Stimulated activated CD4-positive, alpha-beta T cell treated with anti-CD3 and anti-CD28 coated beads, Interleukin-1b, Interleukin-23, amount 100 ng/mL, for 4 hours (primary cell): ENCODE data around the gene CYP4F22.
"Not testable (repeated sequence)": the region's sequence is repeated elsewhere in the genome, so short reads cannot be mapped to it uniquely, and the experiment has no call there.

ENCODE experiments used
- DNase-seq, 2 donors: peaks; one replicate each; pipeline ENCODE4 v3.0.0-alpha.2; 2020; ENCODE audit warnings: low read depth in 2 of 2

The CYP4F22 gene

DNA sequence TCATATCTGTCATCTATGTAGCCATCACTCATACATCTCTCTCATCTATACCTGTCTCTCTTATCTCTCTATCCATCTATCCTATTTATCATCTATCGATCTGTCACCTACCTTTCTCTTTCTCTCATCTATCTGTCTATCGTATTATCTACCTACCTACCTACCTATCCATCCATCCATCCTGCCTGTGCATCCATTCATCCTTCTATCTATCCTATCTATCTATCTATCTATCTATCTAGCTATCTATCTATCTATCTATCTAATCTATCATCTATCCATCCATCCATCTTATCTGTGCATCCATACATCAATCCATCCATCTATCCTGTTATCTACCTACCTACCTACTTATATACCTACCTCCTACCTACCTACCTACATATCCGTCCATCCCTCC lies 62.1 kb downstream of the CYP4F22 start:
- DNase-seq: no peak

DNA sequence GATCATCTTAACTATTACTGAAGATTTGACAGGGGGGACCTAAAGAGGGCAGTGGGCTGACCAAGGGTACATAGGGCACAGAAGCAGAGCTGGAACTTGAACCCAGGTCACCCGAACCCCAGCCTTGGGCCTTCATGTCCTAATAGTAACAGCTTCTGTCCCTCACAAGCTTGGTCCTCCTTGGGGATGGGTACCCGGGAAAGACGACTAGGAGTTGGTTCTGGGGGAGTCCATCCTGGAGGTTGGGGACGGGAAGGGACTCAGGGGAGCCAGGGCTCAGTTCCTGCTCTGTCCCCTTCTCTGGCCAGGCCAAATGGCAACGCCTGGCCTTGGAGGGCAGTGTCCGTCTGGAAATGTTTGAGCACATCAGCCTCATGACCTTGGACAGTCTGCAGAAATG lies 67.1 kb downstream of the CYP4F22 start:
- DNase-seq: no peak

GRCh38 chr19:15576526-15577156 lies 68.3 kb downstream of the CYP4F22 start:
- no peak for DNase-seq

DNA sequence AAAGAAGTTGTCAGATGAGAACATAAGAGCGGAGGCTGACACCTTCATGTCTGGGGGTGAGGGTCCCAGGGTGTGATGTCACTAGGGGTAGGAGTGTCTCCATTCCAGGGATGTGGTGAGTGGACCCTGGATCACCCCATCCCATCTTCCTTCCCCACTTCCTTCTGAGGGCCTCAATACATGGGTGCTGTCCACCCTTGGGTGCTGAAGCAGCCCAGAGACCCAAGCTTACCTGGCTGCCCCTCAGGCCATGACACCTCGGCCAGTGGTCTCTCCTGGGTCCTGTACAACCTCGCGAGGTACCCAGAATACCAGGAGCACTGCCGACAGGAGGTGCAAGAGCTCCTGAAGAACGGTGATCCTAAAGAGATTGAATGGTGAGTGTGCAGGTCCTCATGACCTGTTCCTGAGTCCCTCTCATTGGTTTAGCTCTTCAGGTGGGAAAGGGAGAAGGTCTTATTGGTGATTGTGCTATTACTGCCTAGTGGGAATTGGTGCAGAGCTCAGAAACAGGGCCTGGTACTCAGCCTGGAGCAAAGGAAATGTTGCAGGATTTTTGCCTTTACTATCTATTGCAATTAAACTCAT lies 69.0 kb downstream of the CYP4F22 start:
- DNase-seq: no peak

- DNase-seq: no peak
These were observed 75.0 kb downstream of the CYP4F22 start for GRCh38 chr19:15583346-15583745.

GRCh38 chr19:15584095-15584494 lies 75.8 kb downstream of the CYP4F22 start:
- DNase-seq: no peak

GRCh38 chr19:15584541-15585115 lies 76.3 kb downstream of the CYP4F22 start:
- DNase-seq: peak; percentile 81 to 84

DNA sequence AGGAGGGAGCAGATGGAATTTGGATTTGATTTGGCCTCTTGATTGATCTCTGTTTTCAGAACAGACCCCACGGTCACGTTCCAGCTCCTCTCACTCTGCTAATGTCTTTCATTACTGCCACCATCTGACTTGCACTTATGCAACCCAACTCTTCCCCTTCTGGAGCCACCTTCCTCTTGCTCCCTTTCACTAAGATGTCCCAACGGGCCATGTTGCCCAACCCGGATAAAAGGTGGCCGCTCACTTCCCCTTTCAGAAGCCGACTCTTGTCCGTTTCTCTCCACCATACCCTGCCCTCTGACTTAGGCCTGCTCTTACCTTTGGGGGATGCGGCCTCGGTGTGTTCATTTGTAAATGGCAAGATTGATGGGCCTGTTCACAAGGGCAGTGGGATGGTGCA lies 79.3 kb downstream of the CYP4F22 start:
- no peak for DNase-seq

DNA sequence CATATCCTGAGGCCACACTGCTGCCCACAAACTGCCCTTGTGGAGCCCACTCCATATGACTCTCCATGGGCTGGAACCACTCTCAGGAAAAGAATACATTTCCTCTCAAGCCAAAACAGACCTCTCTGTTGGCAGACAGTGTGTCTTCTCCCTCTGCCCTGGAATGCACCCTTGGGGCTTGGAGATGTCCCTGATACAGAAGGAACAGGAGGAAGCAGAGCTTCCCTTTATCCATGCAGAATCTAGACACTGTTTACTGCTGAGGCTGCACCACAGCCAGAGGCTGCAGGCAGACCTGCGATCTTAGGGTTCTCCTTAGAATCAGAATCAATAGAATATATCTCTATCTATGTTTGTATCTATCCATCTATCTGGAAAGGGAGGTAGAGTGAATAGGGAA lies 79.9 kb downstream of the CYP4F22 start:
- no peak for DNase-seq

GRCh38 chr19:15589760-15590451 lies 81.6 kb downstream of the CYP4F22 start:
- no peak for DNase-seq

GRCh38 chr19:15591796-15592195 lies 83.5 kb downstream of the CYP4F22 start:
- no peak for DNase-seq

GRCh38 chr19:15592506-15592905 lies 84.2 kb downstream of the CYP4F22 start:
- DNase-seq: not testable (repeated sequence)

DNA sequence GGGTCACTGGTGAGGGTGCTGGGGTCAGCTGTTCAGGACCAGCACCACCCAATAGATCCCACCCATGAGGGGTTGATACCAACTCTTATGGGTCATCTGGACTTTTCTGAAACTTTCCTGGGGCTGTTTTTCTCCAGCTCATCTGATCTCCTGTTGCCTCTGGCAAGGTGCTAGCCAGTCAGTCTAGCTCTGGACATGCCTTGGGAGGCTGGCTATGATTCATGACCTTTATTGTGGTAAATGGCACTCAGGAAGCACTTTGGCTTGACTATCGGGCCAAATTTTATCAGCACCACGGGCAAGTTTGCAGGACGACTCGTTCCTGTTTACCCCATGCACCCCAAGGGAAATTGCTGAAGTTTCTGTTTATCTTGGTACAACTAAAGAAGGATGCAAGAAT lies 85.4 kb downstream of the CYP4F22 start:
- not testable (repeated sequence) for DNase-seq

DNA sequence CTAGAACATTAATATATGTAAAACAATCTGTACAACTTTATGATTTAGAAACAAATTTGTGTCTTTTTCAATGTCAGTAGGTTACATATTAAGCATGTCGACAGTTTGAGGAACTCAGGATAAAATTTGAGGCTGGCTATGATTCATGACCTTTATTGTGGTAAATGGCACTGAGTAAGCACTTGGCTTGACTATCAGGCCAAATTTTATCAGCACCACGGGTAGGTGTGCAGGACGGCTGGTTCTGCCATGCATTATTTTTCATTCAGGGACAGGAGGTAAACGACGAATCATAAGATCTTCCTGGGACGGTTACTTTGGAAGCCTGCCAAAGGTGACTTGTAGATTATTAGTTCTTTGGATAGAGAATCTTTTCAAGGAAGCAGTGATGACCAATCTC lies 86.7 kb downstream of the CYP4F22 start:
- DNase-seq: no peak
